GM12878 (cell line): ENCODE results near the gene EXOC3L1. TPM values are rescaled to one million over a fixed set of nuclear protein-coding genes. Genes with fewer than 3 reads are reported as not detected.

Experiments
- ATAC-seq: fragments of 200-7000 bp; cut with Tn5 transposase; 3 replicates; pipeline ENCODE4 v1.9.1; 2020; ENCODE audit warnings: mild to moderate bottlenecking, moderate library complexity
- BruUV-seq: library from RNA; stranded (reverse); fragments of 400-500 nt; replicated peaks from 2 replicates; lab custom pipeline; 2021; lab: Mats Ljungman, UMichigan
- CTCF ChIA-PET: fragments of 300-600 bp; sonication (Branson Sonifier 250); formaldehyde crosslinking; extraction: SDS; loops from one replicate; lab custom pipeline; 2021; ENCODE audit warnings: inconsistent platforms; lab: Yijun Ruan, JAX
- POLR2A ChIA-PET: fragments of 350-600 bp; formaldehyde crosslinking; extraction: SDS; loops from one replicate; lab custom pipeline; 2021; ENCODE audit warnings: inconsistent platforms; lab: Charles Lee
- RAD21 ChIA-PET: fragments of 300-600 bp; sonication (Branson Sonifier 250); formaldehyde crosslinking; loops from one replicate; lab custom pipeline; 2023; ENCODE audit warnings: antibody characterized with exemption; ENCODE audit not compliant: unreplicated experiment; lab: Charles Lee
- SMC1A ChIA-PET: fragments of 300-600 bp; sonication (Branson Sonifier 250); formaldehyde crosslinking; loops from one replicate; lab custom pipeline; 2023; ENCODE audit not compliant: unreplicated experiment, uncharacterized antibody; lab: Charles Lee
- DNase-seq: peaks from one replicate; pipeline ENCODE4 v3.0.0-alpha.2; 2011; ENCODE audit warnings: low read depth, low spot score
- FAIRE-seq: peaks from 3 replicates; lab custom pipeline; 2011; peaks lifted over from hg19 to GRCh38; lab: Jason Lieb, UNC
- H2AFZ ChIP-seq: 2 replicates; pipeline ENCODE4 v1.6.0; 2011; ENCODE audit warnings: low read depth, low read length, control low read depth; ENCODE audit not compliant: control insufficient read depth
- H3K27ac ChIP-seq: 2 replicates; pipeline ENCODE4 v1.5.1; 2011; ENCODE audit warnings: control low read depth; ENCODE audit not compliant: control insufficient read depth, insufficient read depth
- H3K27me3 ChIP-seq, 2 experiments: replicated peaks in 1 of 2; 2 replicates each; pipeline versions ENCODE4 v1.6.0 to v1.6.1; 2011; ENCODE audit warnings: low read length in 1 of 2; ENCODE audit not compliant: control insufficient read depth in 2 of 2, insufficient read depth in 2 of 2
- H3K36me3 ChIP-seq, 2 experiments: 2 replicates each; pipeline ENCODE4 v1.5.1; 2011; ENCODE audit warnings: low read length in 1 of 2; ENCODE audit not compliant: control insufficient read depth in 2 of 2, insufficient read depth in 2 of 2
- H3K4me1 ChIP-seq: 2 replicates; pipeline ENCODE4 v1.6.1; 2011; ENCODE audit warnings: mild to moderate bottlenecking, low read length, moderate library complexity, mixed read lengths; ENCODE audit not compliant: control insufficient read depth, insufficient read depth
- H3K4me2 ChIP-seq: 2 replicates; pipeline ENCODE4 v1.6.0; 2011; ENCODE audit warnings: control low read depth; ENCODE audit not compliant: control insufficient read depth, insufficient read depth
- H3K4me3 ChIP-seq: fragments of 200-600 bp; sonication (generic); 2 replicates; pipeline ENCODE4 v1.5.1; 2016
- H3K79me2 ChIP-seq: 2 replicates; pipeline ENCODE4 v1.6.0; 2011; ENCODE audit warnings: low read length; ENCODE audit not compliant: control insufficient read depth, insufficient read depth
- H3K9ac ChIP-seq: 2 replicates; pipeline ENCODE4 v1.8.0; 2011; ENCODE audit warnings: low read length, control low read depth, mixed read lengths; ENCODE audit not compliant: control insufficient read depth, insufficient read depth
- H3K9me3 ChIP-seq: replicated peaks from 3 replicates; pipeline ENCODE4 v1.5.1; 2011; ENCODE audit warnings: mild to moderate bottlenecking, low read length; ENCODE audit not compliant: control insufficient read depth, insufficient read depth
- H4K20me1 ChIP-seq: 2 replicates; pipeline ENCODE4 v1.6.0; 2011; ENCODE audit not compliant: control insufficient read depth, insufficient read depth
- ESRRA ChIP-seq: IDR thresholded peaks from 2 replicates; pipeline ENCODE4 v1.6.1; 2012; ENCODE audit warnings: mild to moderate bottlenecking, low read length, improper control_type of control experiment
- RUNX3 ChIP-seq: IDR thresholded peaks from 2 replicates; pipeline ENCODE4 v1.6.1; 2012; ENCODE audit warnings: low read length, inconsistent platforms
- WGBS: methylation state at CpG from one replicate; pipeline ENCODE4 v1.1.6; 2016; ENCODE audit warnings: low lambda C conversion rate; ENCODE audit not compliant: insufficient replicate concordance, insufficient coverage; ENCODE audit errors: missing lambda C conversion rate; 5-methylcytosine and 5-hydroxymethylcytosine counted together
- in situ Hi-C: fragments of 300-500 bp; cut with MboI; formaldehyde crosslinking; loops from 9 replicates; pipeline ENCODE4 v1.14.3; 2018; ENCODE audit warnings: mixed read lengths
- intact Hi-C: fragments of 100-400 bp; cut with micrococcal nuclease; formaldehyde crosslinking; loops from one replicate; pipeline ENCODE4 v1.14.2; 2022; ENCODE audit not compliant: unreplicated experiment
- polyA plus RNA-seq, 11 experiments: library from polyadenylated mRNA; depleted of rRNA in 4 of 11; unstranded in 6 of 11; stranded (reverse) in 5 of 11; fragments of >200 nt; fragmentation: Nextera tagmentation in 4 of 11; fragmentation: Illumina TruSeq in 1 of 11; extraction: Ambion mirVana in 4 of 11; extraction: Trizol in 1 of 11; gene quantifications; 1 replicate in 1 of 11; 2 replicates in 10 of 11; pipeline versions ENCODE4 v1.2.1 to v1.2.3, GENCODE V29; 2011 to 2016; ENCODE audit warnings: inconsistent platforms in 2 of 11, missing spikeins in 2 of 11, low read depth in 1 of 11
- total RNA-seq, 4 experiments: library from RNA; depleted of rRNA in 3 of 4; stranded (reverse); fragments of >200 nt in 3 of 4; fragmentation: Illumina TruSeq in 1 of 4; extraction: Trizol in 1 of 4; gene quantifications; 2 replicates each; pipeline versions ENCODE4 v1.2.1 to v1.2.3, GENCODE V29; 2013 to 2021

Gene EXOC3L1
- total and polyA plus RNA-seq, 10 of the 15 experiments (the other 5 are each of a cell fraction or from before 2014, with no cell fraction given) = 0.07 to 0.42 TPM; not detected in 8

- Histone ChIP-seq H3K4me3 (peak overlapping the region; percentile 95), H3K27ac (peak overlapping the region; percentile 89), H3K79me2 (peaks cover 11% of the 10 kb centered on the region), H4K20me1 (peaks cover 10% of the 10 kb centered on the region; the same call in 1 of the 2 replicates), H3K4me1 (peaks cover 35% of the 10 kb centered on the region), H3K9me3 (no peaks in the 10 kb centered on the region), H3K4me2 (peak overlapping the region; percentile 88), H3K27me3 (no peaks in the 10 kb centered on the region), H3K9ac (peak overlapping the region; percentile 87), H2AFZ (no peak overlapping the region), H3K36me3 (no peaks in the 10 kb centered on the region)
- RAD21 ChIA-PET = interaction anchor here (0.8 to 5.2 kb wide), 7 partner anchors 11 to 144 kb away, joined by 3 to 48 read pairs (median 4); partner anchors contain the start of gene NOL3
- SMC1A ChIA-PET = interaction anchor here (0.9 to 5.2 kb wide), 17 partner anchors 12 to 278 kb away, joined by 3 to 48 read pairs (median 5); partner anchors contain the start of genes NOL3, PDP2 and TMEM208
- CTCF ChIA-PET = interaction anchor here (0.7 to 10.0 kb wide), 21 partner anchors 11 to 258 kb away, joined by 3 to 98 read pairs (median 7); partner anchors contain the start of genes CES3, NOL3, TMEM208 and ZDHHC1
- DNase-seq (no peak), ATAC-seq (no peak), FAIRE-seq (no peak)
- no TSS peak for BruUV-seq
- TF ChIP-seq RUNX3 = peak; percentile 13; the same call in 1 of the 2 replicates
- no peak for TF ChIP-seq ESRRA
- intact Hi-C loops = loop anchor here (5.0 kb wide), 2 partner anchors 56 to 504 kb away; partner anchors contain the start of genes ACD and PARD6A
- POLR2A ChIA-PET = interaction anchor here (0.5 to 8.2 kb wide), 13 partner anchors 7 to 743 kb away, joined by 3 to 137 read pairs (median 5); partner anchors contain the start of genes B3GNT9, FHOD1, NOL3 and PHAF1
- in situ Hi-C loops = loop anchor here (10.0 kb wide), 1 partner anchor 183 kb away; no protein-coding TSS in a partner anchor
- 9% methylated on average over 7 of the region's 7 CpGs for WGBS
Measured at GRCh38 chr16:67157892-67158635, 31.9 kb downstream of the EXOC3L1 start.
